SU-DHL-6 (cell line): ENCODE data around the gene PRRC2B.

Experiments
- EZH2phosphoT487 ChIP-seq: fragments of 200-600 bp; sonication (generic), shearing (Covaris generic); conservative IDR thresholded peaks from 2 replicates; pipeline ENCODE4 v1.6.1; 2018; ENCODE audit warnings: mild to moderate bottlenecking, antibody characterized with exemption, low read length, moderate library complexity, mixed read lengths
- TF ChIP-seq, protein P1 (sequence below): fragments of 200-600 bp; sonication (generic); IDR thresholded peaks from one replicate; pipeline ENCODE4 v1.5.1; 2017; ENCODE audit warnings: antibody characterized with exemption, mild to moderate bottlenecking, low read length, moderate library complexity; ENCODE audit not compliant: insufficient read depth, poor library complexity, severe bottlenecking

- TF ChIP-seq, protein P1, sequence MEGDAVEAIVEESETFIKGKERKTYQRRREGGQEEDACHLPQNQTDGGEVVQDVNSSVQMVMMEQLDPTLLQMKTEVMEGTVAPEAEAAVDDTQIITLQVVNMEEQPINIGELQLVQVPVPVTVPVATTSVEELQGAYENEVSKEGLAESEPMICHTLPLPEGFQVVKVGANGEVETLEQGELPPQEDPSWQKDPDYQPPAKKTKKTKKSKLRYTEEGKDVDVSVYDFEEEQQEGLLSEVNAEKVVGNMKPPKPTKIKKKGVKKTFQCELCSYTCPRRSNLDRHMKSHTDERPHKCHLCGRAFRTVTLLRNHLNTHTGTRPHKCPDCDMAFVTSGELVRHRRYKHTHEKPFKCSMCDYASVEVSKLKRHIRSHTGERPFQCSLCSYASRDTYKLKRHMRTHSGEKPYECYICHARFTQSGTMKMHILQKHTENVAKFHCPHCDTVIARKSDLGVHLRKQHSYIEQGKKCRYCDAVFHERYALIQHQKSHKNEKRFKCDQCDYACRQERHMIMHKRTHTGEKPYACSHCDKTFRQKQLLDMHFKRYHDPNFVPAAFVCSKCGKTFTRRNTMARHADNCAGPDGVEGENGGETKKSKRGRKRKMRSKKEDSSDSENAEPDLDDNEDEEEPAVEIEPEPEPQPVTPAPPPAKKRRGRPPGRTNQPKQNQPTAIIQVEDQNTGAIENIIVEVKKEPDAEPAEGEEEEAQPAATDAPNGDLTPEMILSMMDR, result no peak
- TF ChIP-seq EZH2phosphoT487, result no peak
These were observed 48.5 kb downstream of the PRRC2B start for GRCh38 chr9:131442351-131442750.
